ENCODE data around the gene PRKN. TPM values are rescaled to one million over a fixed set of nuclear protein-coding genes. Genes with fewer than 3 reads are reported as not detected.
A peak's percentile ranks its signal among the peaks of the same experiment; 100 is the strongest.

PRKN gene
- total RNA-seq, 1 experiment from 2014 or later: 2.0 TPM

- no peak overlapping the region for H3K56ac ChIP-seq (ENCODE audit: insufficient read length, low read depth, low read length)
- TF ChIP-seq CTCF (conservative IDR thresholded peaks at IDR 0.05): no peak
- no peak overlapping the region for H3K23ac ChIP-seq (ENCODE audit: insufficient read length, low read depth, low read length)
- no peaks in the 10 kb centered on the region for H3K79me2 ChIP-seq (ENCODE audit: insufficient read depth, low read length)
- no peak overlapping the region for H2BK120ac ChIP-seq (ENCODE audit: low read depth, low read length, poor library complexity, severe bottlenecking)
- H4K5ac ChIP-seq (ENCODE audit: insufficient read length, low read depth, low read length): no peak overlapping the region
- H3K36me3 Mint-ChIP-seq (ENCODE audit: insufficient read depth in 1 of 3, low read depth in 3 of 3): peaks cover 0 to 5% (median 4%) of the 10 kb centered on the region in 3 experiments; a peak in 3 of 7 replicates
- H3K9me3 ChIP-seq (ENCODE audit: control insufficient read depth, low read depth, low read length): no peaks in the 10 kb centered on the region
- H3K9ac ChIP-seq (ENCODE audit: extremely low read depth, insufficient read length, low read length): no peak overlapping the region
- H2BK5ac ChIP-seq (ENCODE audit: insufficient read length, low read length): no peak overlapping the region
- H2BK15ac ChIP-seq (ENCODE audit: low read depth, low read length): no peak overlapping the region
- H3K27me3 ChIP-seq (ENCODE audit: insufficient read depth, low read length): no peaks in the 10 kb centered on the region
- WGBS (ENCODE audit: extremely low coverage, insufficient read length, low lambda C conversion rate): no CpG with 5 or more reads among the region's 8 CpGs
- H3K23me2 ChIP-seq (ENCODE audit: insufficient read length, low read depth, low read length, poor library complexity, severe bottlenecking): no peaks in the 10 kb centered on the region
- no peak overlapping the region for H2AK5ac ChIP-seq (ENCODE audit: insufficient read length, low read length)
- H4K91ac ChIP-seq (ENCODE audit: insufficient read length, low read depth, low read length): no peak overlapping the region
- no peaks in the 10 kb centered on the region for H3K4me1 Mint-ChIP-seq
- H3K4me1 ChIP-seq (ENCODE audit: insufficient read depth, low read length): no peaks in the 10 kb centered on the region
- no peak overlapping the region for H3K4me2 ChIP-seq (ENCODE audit: insufficient read depth, insufficient read length, low read length)
- no peak overlapping the region for H3K4me3 Mint-ChIP-seq
- no peaks in the 10 kb centered on the region for H3K27me3 Mint-ChIP-seq (ENCODE audit: low read depth)
- H3K14ac ChIP-seq (ENCODE audit: insufficient read depth, low read length): no peak overlapping the region
- H3K18ac ChIP-seq (ENCODE audit: insufficient read length, low read depth, low read length): no peak overlapping the region
- H3K9me3 Mint-ChIP-seq: peaks cover 5 to 6% of the 10 kb centered on the region in 2 experiments; a peak in 3 of 5 replicates
- no peak overlapping the region for H2AFZ ChIP-seq (ENCODE audit: low read length)
- no peaks in the 10 kb centered on the region for H4K20me1 ChIP-seq (ENCODE audit: control insufficient read depth, insufficient read depth, insufficient read length)
- no peak overlapping the region for H2BK12ac ChIP-seq (ENCODE audit: insufficient read length, low read depth, low read length)
- no peak overlapping the region for H4K8ac ChIP-seq (replicated peaks; ENCODE audit: insufficient read length, low read depth, low read length)
- H3K27ac ChIP-seq (ENCODE audit: insufficient read length, low read depth, low read length): no peak overlapping the region
- H3K79me1 ChIP-seq (ENCODE audit: insufficient read depth, low read depth, low read length, poor library complexity, severe bottlenecking): no peaks in the 10 kb centered on the region
- H3K27ac Mint-ChIP-seq: peak overlapping the region in 1 of 3 experiments; percentile 67; a peak in 1 of 7 replicates
- H2BK20ac ChIP-seq (ENCODE audit: low read depth, low read length, poor library complexity, severe bottlenecking): no peak overlapping the region
- no peak for DNase-seq
- H3T11ph ChIP-seq (ENCODE audit: low read length): no peak overlapping the region
- no peak overlapping the region for H3K4ac ChIP-seq (ENCODE audit: low read depth, low read length)
These were observed 166.7 kb downstream of the PRKN start for GRCh38 chr6:162560891-162561290.
